SH-SY5Y (cell line): Measurements from ENCODE around the gene ARPC3.

Experiments
- GATA2 ChIP-seq: IDR thresholded peaks from 2 replicates; pipeline ENCODE4 v1.6.1; 2011; ENCODE audit warnings: mild to moderate bottlenecking, low read depth, low read length
- GATA3 ChIP-seq: IDR thresholded peaks from 2 replicates; pipeline ENCODE4 v1.6.1; 2011; ENCODE audit warnings: low read depth, mild to moderate bottlenecking, low read length, moderate library complexity

- no peak for TF ChIP-seq GATA3
- no peak for TF ChIP-seq GATA2
Observed at GRCh38 chr12:110426406-110426805, 23.7 kb downstream of the ARPC3 start.
